GM15510 (cell line): ENCODE data around the gene JUND.

Source experiments
- POLR2A ChIP-seq: IDR thresholded peaks from 3 replicates; pipeline ENCODE4 v1.6.1; 2011; ENCODE audit warnings: borderline replicate concordance; ENCODE audit not compliant: insufficient read length; ENCODE audit errors: extremely low read depth

The JUND gene

DNA sequence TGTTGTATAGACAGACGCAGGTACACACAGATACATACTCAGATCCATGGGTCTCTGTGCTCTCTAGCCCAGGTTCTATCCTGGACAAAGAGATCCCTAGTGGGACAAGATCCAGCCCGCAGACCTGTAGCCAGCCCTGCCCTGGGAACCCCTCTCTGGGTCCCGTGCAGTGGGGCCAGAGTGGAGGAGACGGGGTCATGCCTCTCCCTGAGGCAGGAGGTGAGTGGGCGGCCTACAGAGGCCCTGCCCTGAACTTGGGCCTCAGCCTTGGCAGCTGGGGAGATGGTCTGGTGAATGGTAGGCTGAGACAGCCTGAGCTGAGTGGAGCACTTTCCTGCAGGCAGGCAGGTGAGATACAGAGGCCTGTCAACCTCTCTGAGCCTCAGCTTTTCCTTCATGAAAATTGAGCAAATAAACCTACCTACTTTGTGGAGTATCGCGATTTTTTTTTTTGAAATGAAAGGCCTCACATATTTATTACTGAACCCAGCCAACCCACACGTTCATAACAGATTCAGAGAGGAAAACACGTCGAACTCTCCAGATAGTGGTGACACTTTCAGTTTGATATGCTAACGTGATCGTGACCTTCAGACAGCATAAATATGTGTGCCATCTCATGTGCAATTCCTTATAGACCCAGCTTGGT, 3.4 kb upstream of the JUND start:
- TF ChIP-seq POLR2A = no peak

GRCh38 chr19:18283338-18283737, 1.9 kb upstream of the JUND start:
- TF ChIP-seq POLR2A = no peak

DNA sequence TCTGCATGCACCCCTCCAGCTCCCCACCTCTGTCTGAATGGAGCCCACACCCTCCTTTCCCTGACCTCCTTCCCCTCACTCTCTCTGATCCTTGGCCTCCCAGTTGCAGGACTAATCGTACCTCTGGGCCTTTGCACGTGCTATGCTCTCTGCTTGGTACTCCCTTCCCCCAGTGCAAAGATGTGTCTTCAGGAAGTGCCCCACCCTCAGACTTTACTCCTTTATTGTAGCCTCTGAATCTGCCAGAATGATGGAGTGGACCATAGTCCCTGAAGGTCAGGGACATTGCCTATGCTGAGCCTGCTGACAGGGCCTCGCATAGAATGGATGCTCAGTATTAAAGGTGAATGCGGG, 1.3 kb upstream of the JUND start:
- no peak for TF ChIP-seq POLR2A

- peak; percentile 55 for TF ChIP-seq POLR2A
Observed at GRCh38 chr19:18282021-18282787, 782 bp upstream of the JUND start.

- TF ChIP-seq POLR2A = peak; percentile 79
Observed at GRCh38 chr19:18280247-18281081, 958 bp downstream of the JUND start.

GRCh38 chr19:18279516-18280246, 1.7 kb downstream of the JUND start:
- TF ChIP-seq POLR2A = no peak

DNA sequence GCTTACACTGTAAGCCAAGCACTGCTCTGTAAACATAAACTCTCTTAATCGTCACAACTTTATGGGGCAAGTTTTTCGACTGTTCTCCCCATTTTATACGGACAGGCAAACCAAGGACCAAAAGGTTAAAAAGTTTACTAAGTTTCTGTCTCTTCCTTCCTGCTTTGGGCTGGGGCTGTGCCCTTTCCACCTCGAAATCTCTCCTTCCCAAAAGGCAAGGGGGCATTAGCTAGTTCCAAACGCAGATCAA, 2.2 kb downstream of the JUND start:
- TF ChIP-seq POLR2A = no peak

- TF ChIP-seq POLR2A = no peak
Observed at GRCh38 chr19:18278521-18279265, 2.7 kb downstream of the JUND start.

DNA sequence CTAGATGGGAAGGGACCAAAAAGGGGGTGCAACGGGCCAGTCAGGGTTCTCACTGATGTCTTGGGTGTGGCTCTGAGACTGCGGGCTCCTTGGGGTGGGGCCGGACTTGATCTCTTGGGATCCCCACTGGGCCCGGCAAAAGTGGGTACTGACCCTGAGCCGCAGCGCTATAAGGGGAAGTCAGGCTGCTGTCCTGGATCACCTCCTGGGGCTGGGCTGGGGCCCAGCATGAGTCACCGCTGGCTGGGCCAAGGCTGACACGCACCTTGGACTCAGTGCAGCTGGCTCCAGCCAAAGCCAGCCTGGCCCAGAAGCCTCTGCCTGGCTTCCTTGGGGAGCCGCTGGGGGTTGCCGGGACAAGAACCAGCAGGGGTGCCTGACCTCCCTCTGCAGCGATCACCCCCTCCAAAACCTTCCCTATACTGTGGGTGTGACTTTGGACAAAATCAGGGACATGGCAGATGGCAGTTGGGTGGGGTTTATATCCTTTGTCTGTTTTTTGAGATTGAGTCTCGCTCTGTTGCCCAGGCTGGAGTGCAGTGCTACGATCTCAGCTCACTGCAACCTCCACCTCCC, 6.6 kb downstream of the JUND start:
- no peak for TF ChIP-seq POLR2A

- no peak for TF ChIP-seq POLR2A
Observed at GRCh38 chr19:18274219-18274780, 7.1 kb downstream of the JUND start, which contains the start of gene IQCN. Gene IQCN (minus strand): TSS chr19:18274452. CDS start chr19:18269478, 4,974 bp downstream.

DNA sequence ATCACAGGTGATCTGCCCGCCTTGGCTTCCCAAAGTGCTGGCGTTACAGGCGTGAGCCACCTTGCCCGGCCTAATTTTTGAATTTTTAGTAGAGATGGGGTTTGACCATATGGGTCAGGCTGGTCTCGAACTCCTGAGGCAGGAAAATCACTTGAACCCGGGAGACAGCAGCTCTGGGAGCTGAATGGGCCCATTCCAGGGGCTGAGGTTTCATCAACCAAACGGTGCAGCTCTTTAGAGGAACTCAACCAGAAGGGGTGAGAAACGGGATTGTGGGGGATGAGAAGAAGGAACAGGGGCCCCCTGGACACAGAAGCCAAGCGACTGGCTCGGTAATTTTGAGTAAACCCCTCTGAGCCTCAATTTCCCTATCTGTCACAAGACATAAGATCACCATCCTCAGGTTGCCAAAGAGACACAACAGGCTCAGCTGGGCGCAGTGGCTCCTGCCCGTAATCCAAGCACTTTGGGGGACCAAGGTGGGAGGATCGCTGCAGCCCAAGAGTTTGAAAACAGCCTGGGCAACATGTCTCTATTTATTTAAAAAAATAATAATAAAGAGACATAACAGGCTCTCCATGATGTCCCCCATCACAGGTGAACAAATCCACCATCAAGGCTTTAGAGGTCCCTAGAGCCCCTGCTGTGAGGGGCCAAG, 7.7 kb downstream of the JUND start:
- no peak for TF ChIP-seq POLR2A

DNA sequence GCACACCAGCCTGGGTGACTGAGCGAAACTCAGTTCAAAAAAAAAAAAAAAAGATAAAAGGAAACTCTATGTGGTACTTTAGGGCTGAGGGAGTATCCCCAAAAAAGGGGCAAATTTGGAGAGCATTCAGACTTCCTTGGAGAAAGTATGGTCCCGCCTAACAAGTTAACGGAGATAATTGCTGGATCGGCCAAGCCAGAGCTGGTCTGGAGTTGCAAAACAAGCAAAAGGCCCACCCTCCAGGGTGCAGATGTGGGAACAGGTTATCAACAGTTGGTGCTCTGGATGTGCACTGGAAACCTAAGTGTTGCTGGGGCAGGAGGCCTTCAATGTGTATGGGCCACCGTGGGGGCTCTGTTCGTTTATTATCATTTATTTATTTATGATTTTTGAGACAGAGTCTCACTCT, 10.0 kb downstream of the JUND start:
- no peak for TF ChIP-seq POLR2A

GRCh38 chr19:18270326-18270725, 11.1 kb downstream of the JUND start:
- TF ChIP-seq POLR2A = no peak
